KMS-11 (cell line): ENCODE data around the gene METTL26.

Experiments
- H2AFZ ChIP-seq: fragments of 200-600 bp; sonication (generic); 2 replicates; pipeline ENCODE4 v1.6.1; 2016; ENCODE audit warnings: antibody characterized with exemption, mixed run types, low read depth
- H3K27ac ChIP-seq: fragments of 200-600 bp; sonication (generic); 2 replicates; pipeline ENCODE4 v1.6.1; 2016; ENCODE audit warnings: mild to moderate bottlenecking, mixed run types
- H3K27me3 ChIP-seq: fragments of 200-600 bp; sonication (generic); 2 replicates; pipeline ENCODE4 v1.6.1; 2017; ENCODE audit warnings: mild to moderate bottlenecking, low read depth, mixed run types, moderate library complexity; ENCODE audit not compliant: insufficient read depth
- H3K36me3 ChIP-seq: fragments of 200-600 bp; sonication (generic); 2 replicates; pipeline ENCODE4 v1.6.1; 2017; ENCODE audit warnings: mild to moderate bottlenecking, mixed run types; ENCODE audit not compliant: insufficient read depth
- H3K4me1 ChIP-seq: fragments of 200-600 bp; sonication (generic); 2 replicates; pipeline ENCODE4 v1.6.1; 2016; ENCODE audit warnings: mild to moderate bottlenecking, low read depth, mixed run types; ENCODE audit not compliant: poor library complexity, severe bottlenecking
- H3K4me2 ChIP-seq: fragments of 200-600 bp; sonication (generic); 2 replicates; pipeline ENCODE4 v1.7.0; 2016; ENCODE audit warnings: mild to moderate bottlenecking, mixed run types
- H3K4me3 ChIP-seq: fragments of 200-600 bp; sonication (generic); IDR thresholded peaks from 2 replicates; pipeline ENCODE4 v1.6.1; 2017; ENCODE audit warnings: low read depth, low read length, mixed read lengths; ENCODE audit not compliant: insufficient read depth
- H3K79me2 ChIP-seq: fragments of 200-600 bp; sonication (generic); 2 replicates; pipeline ENCODE4 v1.6.1; 2016; ENCODE audit warnings: low read depth, mixed run types; ENCODE audit not compliant: insufficient read depth
- H3K9ac ChIP-seq: fragments of 200-600 bp; sonication (generic); 2 replicates; pipeline ENCODE4 v1.6.1; 2016; ENCODE audit warnings: mild to moderate bottlenecking, mixed run types
- H4K20me1 ChIP-seq: fragments of 200-600 bp; sonication (generic); 2 replicates; pipeline ENCODE4 v1.6.1; 2016; ENCODE audit warnings: mild to moderate bottlenecking, mixed run types; ENCODE audit not compliant: insufficient read depth
- CTCF ChIP-seq: fragments of 200-600 bp; sonication (generic); conservative IDR thresholded peaks from 2 replicates; pipeline ENCODE4 v1.6.1; 2017; ENCODE audit warnings: low read depth, mild to moderate bottlenecking, antibody characterized with exemption, low read length, moderate library complexity, mixed read lengths

METTL26 gene

GRCh38 chr16:590815-591200 is 45.3 kb downstream of the METTL26 start:
- Histone ChIP-seq H3K4me2 (peak overlapping the region; percentile 95), H4K20me1 (no peaks in the 10 kb centered on the region), H3K36me3 (no peaks in the 10 kb centered on the region), H3K4me1 (peaks cover 22% of the 10 kb centered on the region), H3K79me2 (peaks cover 49% of the 10 kb centered on the region), H3K4me3 (no peak overlapping the region), H2AFZ (no peak overlapping the region), H3K9ac (peak overlapping the region; percentile 57; the same call in 1 of the 2 replicates), H3K27me3 (no peaks in the 10 kb centered on the region; the same call in 1 of the 2 replicates), H3K27ac (no peak overlapping the region)
- TF ChIP-seq CTCF, result no peak

- peak overlapping the region; percentile 68; the same call in 1 of the 2 replicates for H2AFZ ChIP-seq
- H3K27ac ChIP-seq, result peak overlapping the region; percentile 34; the same call in 1 of the 2 replicates
- TF ChIP-seq CTCF, result no peak
- H3K4me3 ChIP-seq, result no peak overlapping the region
- H3K9ac ChIP-seq, result peak overlapping the region; percentile 57; the same call in 1 of the 2 replicates
- no peaks in the 10 kb centered on the region; the same call in 1 of the 2 replicates for H3K27me3 ChIP-seq
- peaks cover 22% of the 10 kb centered on the region for H3K4me1 ChIP-seq
- peaks cover 49% of the 10 kb centered on the region for H3K79me2 ChIP-seq
- H4K20me1 ChIP-seq, result no peaks in the 10 kb centered on the region
- peak overlapping the region; percentile 95 for H3K4me2 ChIP-seq
- no peaks in the 10 kb centered on the region for H3K36me3 ChIP-seq
Measured at GRCh38 chr16:590188-590814, 45.8 kb downstream of the METTL26 start.

GRCh38 chr16:589658-590187 is 46.4 kb downstream of the METTL26 start, which contains the start of gene RAB40C:
TSS of gene RAB40C (plus strand) at chr16:590066. CDS start at chr16:590292, 226 bp downstream.
- Histone ChIP-seq H3K36me3 (no peaks in the 10 kb centered on the region), H3K4me2 (peak within 1 kb of the TSS; percentile 95), H3K27ac (peak within 1 kb of the TSS; percentile 94), H2AFZ (peak within 1 kb of the TSS; percentile 92), H3K9ac (peak within 1 kb of the TSS; percentile 94), H4K20me1 (no peaks in the 10 kb centered on the region), H3K4me3 (no peak within 1 kb of the TSS), H3K79me2 (peaks cover 47% of the 10 kb centered on the region), H3K27me3 (no peaks in the 10 kb centered on the region; the same call in 1 of the 2 replicates), H3K4me1 (peaks cover 22% of the 10 kb centered on the region)
- no peak for TF ChIP-seq CTCF

GRCh38 chr16:588889-589657 is 47.0 kb downstream of the METTL26 start:
- peaks cover 22% of the 10 kb centered on the region for H3K4me1 ChIP-seq
- H3K27me3 ChIP-seq, result no peaks in the 10 kb centered on the region; the same call in 1 of the 2 replicates
- peak overlapping the region; percentile 92 for H2AFZ ChIP-seq
- H3K36me3 ChIP-seq, result no peaks in the 10 kb centered on the region
- peak overlapping the region; percentile 94 for H3K27ac ChIP-seq
- H4K20me1 ChIP-seq, result no peaks in the 10 kb centered on the region
- H3K4me3 ChIP-seq, result no peak overlapping the region
- H3K4me2 ChIP-seq, result peak overlapping the region; percentile 74; the same call in 1 of the 2 replicates
- peaks cover 41% of the 10 kb centered on the region for H3K79me2 ChIP-seq
- no peak for TF ChIP-seq CTCF
- H3K9ac ChIP-seq, result peak overlapping the region; percentile 94
